ENCODE data around the gene FGF23. TPM values are rescaled to one million over a fixed set of nuclear protein-coding genes. Genes with fewer than 3 reads are reported as not detected.

FGF23 gene
- total RNA-seq, 2 donors from 2014 or later = not detected

- Mint-ChIP-seq H3K27ac (peak overlapping the region; percentile 51), H3K27me3 (ENCODE audit: low read depth) (no peaks in the 10 kb centered on the region), H3K9me3 (no peaks in the 10 kb centered on the region), H3K36me3 (ENCODE audit: insufficient read depth in 2 of 2) (peaks cover 2% of the 10 kb centered on the region in 2 donors), H3K4me1 (ENCODE audit: low read depth) (peaks cover 43% of the 10 kb centered on the region), H3K4me3 (peak overlapping the region in 1 of 2 donors; percentile 54)
- ATAC-seq (replicated peaks in 1 of 2) (no peak), DNase-seq (no peak)
These were observed 56.1 kb downstream of the FGF23 start for GRCh38 chr12:4323396-4323795.

DNA sequence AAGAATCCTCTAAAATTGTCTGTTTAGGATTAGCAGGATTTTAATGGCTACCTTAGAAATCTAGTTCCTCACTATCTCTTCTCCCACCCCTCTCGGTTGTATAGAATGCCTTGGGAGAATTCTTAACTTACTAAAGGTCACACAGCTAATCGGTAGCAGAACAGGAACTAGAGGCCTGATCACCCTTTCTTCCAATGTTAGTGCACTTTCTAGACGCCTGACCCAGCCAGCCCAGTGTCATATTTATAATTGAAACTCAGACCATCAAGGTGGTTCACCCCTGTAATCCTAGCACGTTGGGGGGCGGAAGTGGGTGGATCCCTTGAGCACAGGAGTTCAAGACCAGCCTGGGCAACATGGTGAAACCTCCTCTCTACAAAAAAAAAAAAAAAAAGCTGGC is 56.8 kb downstream of the FGF23 start:
- Mint-ChIP-seq H3K4me1 (ENCODE audit: low read depth) (peaks cover 43% of the 10 kb centered on the region), H3K4me3 (peak overlapping the region; percentile 48 to 94)

GRCh38 chr12:4320853-4321701 is 58.4 kb downstream of the FGF23 start, which contains the start of gene TIGAR:
Gene TIGAR, plus strand, starts transcription at chr12:4321213. Its CDS starts 59 bp downstream, at chr12:4321272.
- H3K4me1 Mint-ChIP-seq (ENCODE audit: low read depth) = peaks cover 43% of the 10 kb centered on the region
- no peaks in the 10 kb centered on the region for H3K27me3 Mint-ChIP-seq (ENCODE audit: low read depth)
- no peaks in the 10 kb centered on the region for H3K9me3 Mint-ChIP-seq
- peak within 1 kb of the TSS; percentile 85 to 94 for H3K4me3 Mint-ChIP-seq
- H3K36me3 Mint-ChIP-seq (ENCODE audit: insufficient read depth in 2 of 2) = peaks cover 2% of the 10 kb centered on the region in 2 donors
- DNase-seq (peak; percentile 96), ATAC-seq (replicated peaks in 1 of 2) (peak; percentile 98 to 99)
- H3K27ac Mint-ChIP-seq = peak within 1 kb of the TSS; percentile 90

More for the DNA sequence above, 56.8 kb downstream of the FGF23 start:
- no peak for DNase-seq
- Mint-ChIP-seq H3K36me3 (ENCODE audit: insufficient read depth in 2 of 2) (peaks cover 2% of the 10 kb centered on the region in 2 donors), H3K27me3 (ENCODE audit: low read depth) (no peaks in the 10 kb centered on the region), H3K27ac (peak overlapping the region; percentile 0), H3K9me3 (no peaks in the 10 kb centered on the region)
- no peak for ATAC-seq (replicated peaks in 1 of 2)

DNA sequence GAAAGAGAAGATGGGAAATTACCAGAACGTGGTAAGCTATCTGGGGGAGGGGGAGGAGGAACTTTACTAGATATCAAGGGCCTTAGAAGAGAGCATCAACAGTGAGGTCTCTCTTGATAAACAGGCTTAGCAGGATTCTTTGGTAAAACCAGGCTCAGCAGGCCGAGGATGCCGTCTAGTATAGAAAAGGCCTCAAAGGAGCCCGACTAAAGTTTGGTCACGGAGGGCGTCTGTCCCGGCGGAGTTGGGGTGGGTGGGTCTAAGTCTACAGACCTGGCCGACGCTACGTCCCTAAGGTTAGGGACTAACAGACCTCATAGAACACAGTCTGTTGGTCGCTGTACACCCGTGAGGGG is 59.0 kb downstream of the FGF23 start:
- peak overlapping the region; percentile 85 to 94 for H3K4me3 Mint-ChIP-seq
- no peaks in the 10 kb centered on the region for H3K27me3 Mint-ChIP-seq (ENCODE audit: low read depth)
- H3K36me3 Mint-ChIP-seq (ENCODE audit: insufficient read depth in 2 of 2) = peaks cover 2% of the 10 kb centered on the region in 2 donors
- peak overlapping the region; percentile 82 for H3K27ac Mint-ChIP-seq
- DNase-seq = no peak
- no peaks in the 10 kb centered on the region for H3K9me3 Mint-ChIP-seq
- H3K4me1 Mint-ChIP-seq (ENCODE audit: low read depth) = peaks cover 43% of the 10 kb centered on the region
- peak; percentile 46 to 52 for ATAC-seq (replicated peaks in 1 of 2)

Other genes with a start within 250 kb of the FGF23 start
- 100 to 1,000 TPM; 445 to 502 TPM for gene CCND2, start 106.0 kb downstream of the FGF23 start, total RNA-seq
- gene TIGAR, start 58.5 kb downstream of the FGF23 start, total RNA-seq = 10 to 100 TPM; 16.1 to 22.5 TPM
- gene FGF6, start 66.1 kb upstream of the FGF23 start, total RNA-seq = not detected
- 10 to 100 TPM; 48.9 to 57.9 TPM for gene RAD51AP1, start 159.2 kb upstream of the FGF23 start, total RNA-seq
- 10 to 100 TPM; 51.2 to 55.6 TPM for gene DYRK4, start 182.5 kb upstream of the FGF23 start, total RNA-seq